Breast epithelium (tissue), 4 donors: ENCODE measurements around the gene MALRD1. TPM values are rescaled to one million over a fixed set of nuclear protein-coding genes. Genes with fewer than 3 reads are reported as not detected.

Experiments
- DNase-seq, 2 donors: peaks; one replicate each; pipeline ENCODE4 v3.0.0-alpha.2; 2019; ENCODE audit warnings: low spot score in 2 of 2
- H3K27ac ChIP-seq, 2 donors: fragments of 200-600 bp; sonication (generic) in 1 of 2; one replicate each; pipeline ENCODE4 v1.5.1; 2016 to 2019; ENCODE audit warnings: mild to moderate bottlenecking in 1 of 2
- H3K27me3 ChIP-seq, 2 donors: fragments of 200-600 bp; sonication (generic) in 1 of 2; one replicate each; pipeline versions ENCODE4 v1.5.1 to v1.6.0; 2017 to 2019; ENCODE audit warnings: control low read depth in 1 of 2, mild to moderate bottlenecking in 1 of 2
- H3K36me3 ChIP-seq: fragments of 200-600 bp; one replicate; pipeline ENCODE4 v1.5.1; 2019
- H3K4me1 ChIP-seq, 2 donors: fragments of 200-600 bp; sonication (generic); one replicate each; pipeline ENCODE4 v1.5.1; 2016 to 2019; ENCODE audit warnings: control low read depth in 1 of 2
- H3K4me3 ChIP-seq, 3 donors: fragments of 200-600 bp; sonication (generic); 1 replicate in 2 of 3; 2 replicates in 1 of 3; pipeline ENCODE4 v1.5.1; 2016 to 2019; ENCODE audit warnings: mild to moderate bottlenecking in 3 of 3, moderate library complexity in 2 of 3
- H3K9me3 ChIP-seq, 2 donors: fragments of 200-600 bp; sonication (generic) in 1 of 2; one replicate each; pipeline ENCODE4 v1.5.1; 2016 to 2019; ENCODE audit warnings: control low read depth in 1 of 2
- CTCF ChIP-seq, 3 donors: fragments of 450-650 bp; IDR thresholded peaks; one replicate each; pipeline ENCODE4 v1.5.1; 2016 to 2017; ENCODE audit warnings: antibody characterized with exemption in 3 of 3, mild to moderate bottlenecking in 3 of 3, moderate library complexity in 3 of 3
- POLR2A ChIP-seq: fragments of 450-650 bp; IDR thresholded peaks from one replicate; pipeline ENCODE4 v1.6.1; 2016; ENCODE audit warnings: antibody characterized with exemption, mild to moderate bottlenecking, moderate library complexity
- POLR2AphosphoS5 ChIP-seq, 3 donors: sonication (generic); formaldehyde crosslinking; IDR thresholded peaks; one replicate each; pipeline ENCODE4 v1.6.1; 2017; ENCODE audit warnings: antibody characterized with exemption in 3 of 3
- intact Hi-C: fragments of 100-400 bp; cut with DNase I; formaldehyde crosslinking; loops from one replicate; pipeline ENCODE4 v1.15.1; 2023; ENCODE audit warnings: low total_unique reads
- total RNA-seq, 3 donors: library from RNA; depleted of rRNA; stranded (reverse); fragments of >200 nt; gene quantifications; one replicate each; pipeline ENCODE4 v1.1.0, GENCODE V29; 2016

The MALRD1 gene
- total RNA-seq, 3 donors from 2014 or later = 0.96 to 8.6 (median 2.6) TPM

DNA sequence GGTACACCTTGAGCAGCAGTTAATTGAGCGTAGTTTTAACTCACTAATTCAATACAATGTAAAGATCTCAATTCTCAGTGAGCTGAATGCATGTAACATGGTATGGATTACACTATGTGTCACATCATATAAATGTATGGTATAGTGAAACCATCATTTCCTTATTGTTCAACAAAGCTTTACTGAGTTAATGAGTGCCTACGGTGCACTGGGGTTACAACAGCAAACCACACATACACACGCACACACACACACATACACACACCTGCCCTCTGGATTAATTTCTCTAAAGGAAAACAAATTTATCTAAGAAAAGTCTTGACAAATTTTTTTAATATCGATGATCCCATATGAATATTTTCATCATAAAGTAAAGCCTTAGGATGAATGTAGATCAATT is 369.1 kb downstream of the MALRD1 start:
- no peaks in the 10 kb centered on the region for H3K9me3 ChIP-seq
- intact Hi-C loops = no loop called here
- H3K36me3 ChIP-seq = no peaks in the 10 kb centered on the region
- no peak for DNase-seq
- no peaks in the 10 kb centered on the region for H3K27me3 ChIP-seq
- no peak for TF ChIP-seq CTCF (IDR thresholded peaks at IDR 0.05)
- TF ChIP-seq POLR2A = no peak
- H3K27ac ChIP-seq = no peak overlapping the region
- no peaks in the 10 kb centered on the region for H3K4me1 ChIP-seq
- H3K4me3 ChIP-seq = no peak overlapping the region

GRCh38 chr10:19421674-19422073 is 373.1 kb downstream of the MALRD1 start:
- DNase-seq = no peak
- intact Hi-C loops = no loop called here
- Histone ChIP-seq H3K27ac (no peak overlapping the region), H3K27me3 (no peaks in the 10 kb centered on the region), H3K9me3 (no peaks in the 10 kb centered on the region), H3K4me1 (no peaks in the 10 kb centered on the region), H3K4me3 (no peak overlapping the region), H3K36me3 (no peaks in the 10 kb centered on the region)
- TF ChIP-seq POLR2AphosphoS5 (IDR thresholded peaks at IDR 0.05) = no peak
- TF ChIP-seq CTCF (IDR thresholded peaks at IDR 0.05) = no peak
- no peak for TF ChIP-seq POLR2A

GRCh38 chr10:19426034-19426433 is 377.4 kb downstream of the MALRD1 start:
- Histone ChIP-seq H3K27me3 (no peaks in the 10 kb centered on the region), H3K36me3 (no peaks in the 10 kb centered on the region), H3K4me1 (no peaks in the 10 kb centered on the region), H3K4me3 (no peak overlapping the region), H3K27ac (no peak overlapping the region), H3K9me3 (no peaks in the 10 kb centered on the region)
- intact Hi-C loops = no loop called here
- no peak for TF ChIP-seq CTCF (IDR thresholded peaks at IDR 0.05)
- TF ChIP-seq POLR2A = no peak
- no peak for TF ChIP-seq POLR2AphosphoS5 (IDR thresholded peaks at IDR 0.05)
- DNase-seq = no peak

DNA sequence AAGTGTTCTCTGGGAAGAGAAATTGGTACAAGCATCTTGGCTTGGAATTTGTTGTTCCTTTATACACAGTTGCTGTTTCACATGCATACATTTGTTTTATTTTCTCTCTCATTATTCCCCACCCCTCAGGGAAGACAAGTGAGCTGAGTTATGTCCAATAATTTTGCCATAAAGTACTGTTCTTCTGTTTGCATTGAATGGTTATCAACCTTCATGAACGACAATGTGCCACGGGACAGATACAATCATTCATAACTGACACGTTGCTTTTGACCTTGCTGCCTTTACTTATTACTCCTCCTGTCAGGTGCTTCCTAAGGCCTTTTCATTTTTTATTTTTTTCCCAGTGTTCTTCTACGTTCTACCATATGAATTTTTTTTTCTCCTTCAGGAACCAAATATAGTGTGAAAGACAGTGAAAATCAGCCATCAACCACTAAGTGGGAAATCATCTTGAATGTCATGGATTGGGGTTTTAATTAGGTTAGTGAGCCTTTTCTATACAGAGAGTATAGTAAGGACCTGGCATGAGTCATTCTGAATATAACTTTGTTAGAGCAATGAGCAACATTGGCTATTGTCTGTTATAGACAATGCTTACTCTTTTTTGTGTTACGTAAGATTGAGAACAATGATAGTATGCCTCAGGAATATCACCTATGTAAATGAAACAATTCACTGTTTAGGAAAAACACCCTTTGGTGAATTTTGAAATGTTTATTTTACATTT is 383.2 kb downstream of the MALRD1 start:
- no peaks in the 10 kb centered on the region for H3K4me1 ChIP-seq
- H3K27ac ChIP-seq = no peak overlapping the region
- H3K27me3 ChIP-seq = no peaks in the 10 kb centered on the region
- no peak overlapping the region for H3K4me3 ChIP-seq
- no peak for DNase-seq
- H3K36me3 ChIP-seq = no peaks in the 10 kb centered on the region
- intact Hi-C loops = no loop called here
- H3K9me3 ChIP-seq = no peaks in the 10 kb centered on the region
- TF ChIP-seq POLR2AphosphoS5 (IDR thresholded peaks at IDR 0.05) (no peak), CTCF (IDR thresholded peaks at IDR 0.05) (no peak), POLR2A (no peak)

GRCh38 chr10:19449860-19450259 is 401.3 kb downstream of the MALRD1 start:
- no peak for TF ChIP-seq POLR2AphosphoS5 (IDR thresholded peaks at IDR 0.05)
- no peak for TF ChIP-seq POLR2A
- no peak for TF ChIP-seq CTCF (IDR thresholded peaks at IDR 0.05)
- intact Hi-C loops = no loop called here

More at GRCh38 chr10:19449860-19450259, 401.3 kb downstream of the MALRD1 start:
- Histone ChIP-seq H3K36me3 (no peaks in the 10 kb centered on the region), H3K27me3 (no peaks in the 10 kb centered on the region), H3K4me1 (no peaks in the 10 kb centered on the region), H3K4me3 (no peak overlapping the region), H3K9me3 (no peaks in the 10 kb centered on the region), H3K27ac (no peak overlapping the region)
- no peak for DNase-seq
